ES-I3 (cell line): Measurements from ENCODE around the gene COMMD4.
A peak's percentile ranks its signal among the peaks of the same experiment; 100 is the strongest.
"Not testable (repeated sequence)": the region's sequence is repeated elsewhere in the genome, so short reads cannot be mapped to it uniquely, and the experiment has no call there.

Experiments used
- H3K36me3 ChIP-seq: 2 replicates; pipeline ENCODE4 v1.6.1; 2013; ENCODE audit warnings: mild to moderate bottlenecking, low read length, control low read depth, moderate library complexity; ENCODE audit not compliant: insufficient read depth
- H3K4me1 ChIP-seq: 2 replicates; pipeline ENCODE4 v1.6.1; 2013; ENCODE audit warnings: mild to moderate bottlenecking, control low read depth, low read length; ENCODE audit not compliant: insufficient read depth
- H3K9ac ChIP-seq: 2 replicates; pipeline ENCODE4 v1.6.1; 2013; ENCODE audit warnings: low read depth, mild to moderate bottlenecking, low read length, moderate library complexity
- H3K9me3 ChIP-seq: 2 replicates; pipeline ENCODE4 v1.6.1; 2013; ENCODE audit warnings: mild to moderate bottlenecking, low read length, moderate library complexity; ENCODE audit not compliant: control insufficient read depth, insufficient read depth

The COMMD4 gene

GRCh38 chr15:75335705-75336355 is at the start of gene COMMD4:
TSS of gene COMMD4 (plus strand) at chr15:75336063. CDS start at chr15:75336090, 27 bp downstream.
- Histone ChIP-seq H3K9ac (peak within 1 kb of the TSS; percentile 66), H3K4me1 (no peaks in the 10 kb centered on the region; the same call in 1 of the 2 replicates)

GRCh38 chr15:75293660-75294059 is 42.2 kb upstream of the COMMD4 start:
- not testable (repeated sequence) for H3K9me3 ChIP-seq, H3K4me1 ChIP-seq, H3K9ac ChIP-seq, H3K36me3 ChIP-seq

More at GRCh38 chr15:75335705-75336355, at the start of gene COMMD4:
- H3K36me3 ChIP-seq: no peaks in the 10 kb centered on the region
- H3K9me3 ChIP-seq: no peaks in the 10 kb centered on the region

- not testable (repeated sequence) for H3K9ac ChIP-seq, H3K4me1 ChIP-seq, H3K9me3 ChIP-seq, H3K36me3 ChIP-seq
Observed at GRCh38 chr15:75298541-75299310, 37.1 kb upstream of the COMMD4 start.

GRCh38 chr15:75299311-75299688 is 36.6 kb upstream of the COMMD4 start:
- not testable (repeated sequence) for H3K4me1 ChIP-seq, H3K9me3 ChIP-seq

GRCh38 chr15:75300026-75300425 is 35.8 kb upstream of the COMMD4 start:
- not testable (repeated sequence) for H3K4me1 ChIP-seq, H3K36me3 ChIP-seq, H3K9ac ChIP-seq, H3K9me3 ChIP-seq

More at GRCh38 chr15:75299311-75299688, 36.6 kb upstream of the COMMD4 start:
- H3K9ac ChIP-seq, H3K36me3 ChIP-seq: not testable (repeated sequence)

GRCh38 chr15:75302318-75302717 is 33.5 kb upstream of the COMMD4 start:
- no peak overlapping the region for H3K9ac ChIP-seq
- H3K36me3 ChIP-seq: no peaks in the 10 kb centered on the region
- H3K4me1 ChIP-seq: no peaks in the 10 kb centered on the region
- no peaks in the 10 kb centered on the region for H3K9me3 ChIP-seq

GRCh38 chr15:75302753-75303152 is 33.1 kb upstream of the COMMD4 start:
- H3K9me3 ChIP-seq, H3K4me1 ChIP-seq, H3K9ac ChIP-seq, H3K36me3 ChIP-seq: not testable (repeated sequence)

GRCh38 chr15:75306188-75306587 is 29.7 kb upstream of the COMMD4 start:
- no peaks in the 10 kb centered on the region for H3K9me3 ChIP-seq
- peaks cover 3% of the 10 kb centered on the region; the same call in 1 of the 2 replicates for H3K4me1 ChIP-seq
- no peak overlapping the region for H3K9ac ChIP-seq
- H3K36me3 ChIP-seq: no peaks in the 10 kb centered on the region

- Histone ChIP-seq H3K4me1 (peaks cover 3% of the 10 kb centered on the region; the same call in 1 of the 2 replicates), H3K9me3 (no peaks in the 10 kb centered on the region), H3K36me3 (no peaks in the 10 kb centered on the region), H3K9ac (no peak overlapping the region)
Observed at GRCh38 chr15:75307778-75308390, 28.0 kb upstream of the COMMD4 start.

GRCh38 chr15:75309711-75310110 is 26.2 kb upstream of the COMMD4 start:
- H3K4me1 ChIP-seq: peaks cover 3% of the 10 kb centered on the region; the same call in 1 of the 2 replicates
- no peaks in the 10 kb centered on the region for H3K9me3 ChIP-seq
- H3K36me3 ChIP-seq: no peaks in the 10 kb centered on the region
- H3K9ac ChIP-seq: no peak overlapping the region

GRCh38 chr15:75312548-75312947 is 23.3 kb upstream of the COMMD4 start:
- not testable (repeated sequence) for H3K36me3 ChIP-seq, H3K4me1 ChIP-seq, H3K9ac ChIP-seq, H3K9me3 ChIP-seq

GRCh38 chr15:75313116-75313845 is 22.6 kb upstream of the COMMD4 start:
- no peaks in the 10 kb centered on the region for H3K36me3 ChIP-seq
- no peaks in the 10 kb centered on the region for H3K9me3 ChIP-seq
- H3K9ac ChIP-seq: no peak overlapping the region
- no peaks in the 10 kb centered on the region for H3K4me1 ChIP-seq

- no peaks in the 10 kb centered on the region for H3K36me3 ChIP-seq
- H3K9me3 ChIP-seq: no peaks in the 10 kb centered on the region
- H3K4me1 ChIP-seq: no peaks in the 10 kb centered on the region
- H3K9ac ChIP-seq: no peak overlapping the region
Observed at GRCh38 chr15:75314552-75315290, 21.1 kb upstream of the COMMD4 start.
